Measurements from ENCODE around the gene USH2A.

USH2A gene

GRCh38 chr1:215899901-215900300, 523.3 kb downstream of the USH2A start:
- DNase-seq = no peak

DNA sequence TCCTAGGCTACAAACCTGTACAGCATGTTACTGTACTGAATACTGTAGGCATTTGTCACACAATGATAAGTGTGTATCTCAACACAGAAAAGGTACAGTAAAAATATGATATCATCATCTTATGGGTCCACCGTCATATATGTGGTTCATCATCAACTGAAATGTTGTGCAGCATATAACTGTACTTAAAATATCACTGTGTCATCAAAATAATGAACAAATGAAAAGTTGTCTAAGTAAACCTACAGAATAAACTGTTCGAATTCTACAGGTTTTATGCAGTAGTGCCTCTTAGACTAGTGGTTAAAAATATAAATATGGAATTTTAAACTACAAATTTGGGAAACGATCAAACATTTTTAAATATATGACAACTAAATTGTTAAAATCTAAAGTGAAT, 527.4 kb downstream of the USH2A start:
- no peak for DNase-seq

DNA sequence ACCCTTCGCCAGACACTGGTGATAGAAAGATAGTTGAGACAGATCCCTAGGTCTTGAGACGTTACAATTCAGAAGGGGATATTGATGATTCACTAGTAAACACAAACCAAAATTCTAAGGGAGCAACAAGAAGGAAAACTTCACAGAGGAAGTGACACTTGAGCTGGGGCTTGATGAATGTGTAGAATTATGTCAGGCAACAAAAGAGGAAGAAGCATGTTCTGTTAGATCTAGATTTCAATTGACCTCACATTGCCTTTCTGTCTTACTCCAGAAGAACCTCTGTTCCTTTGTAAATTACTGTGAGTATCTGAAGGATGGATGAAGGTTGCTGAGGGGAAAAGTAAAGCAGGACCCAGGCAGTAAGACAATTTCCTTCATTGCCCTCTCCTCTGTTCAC, 528.0 kb downstream of the USH2A start:
- no peak for DNase-seq

- no peak for DNase-seq
These were observed 528.6 kb downstream of the USH2A start for GRCh38 chr1:215894617-215895016.

- no peak for DNase-seq
These were observed 531.8 kb downstream of the USH2A start for GRCh38 chr1:215891266-215892057.

DNA sequence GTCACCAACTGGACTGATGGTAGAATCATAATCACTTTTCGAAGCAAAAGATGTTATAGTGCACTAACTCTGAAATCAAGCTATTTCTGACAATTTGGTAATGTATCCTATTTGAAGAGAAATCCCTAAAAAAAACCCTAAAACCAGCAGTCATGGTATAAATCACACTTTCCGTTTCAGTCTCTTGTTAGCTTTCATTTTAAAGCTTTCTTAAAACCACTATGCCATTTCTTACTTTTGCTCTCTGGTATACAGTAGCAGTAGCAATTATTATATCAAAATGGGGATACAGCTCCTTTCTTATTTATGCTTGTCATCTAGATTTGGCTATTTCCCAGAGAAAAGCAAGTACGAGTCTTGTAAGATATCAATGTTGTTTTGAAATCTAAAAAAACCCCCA, 532.8 kb downstream of the USH2A start:
- no peak for DNase-seq

DNA sequence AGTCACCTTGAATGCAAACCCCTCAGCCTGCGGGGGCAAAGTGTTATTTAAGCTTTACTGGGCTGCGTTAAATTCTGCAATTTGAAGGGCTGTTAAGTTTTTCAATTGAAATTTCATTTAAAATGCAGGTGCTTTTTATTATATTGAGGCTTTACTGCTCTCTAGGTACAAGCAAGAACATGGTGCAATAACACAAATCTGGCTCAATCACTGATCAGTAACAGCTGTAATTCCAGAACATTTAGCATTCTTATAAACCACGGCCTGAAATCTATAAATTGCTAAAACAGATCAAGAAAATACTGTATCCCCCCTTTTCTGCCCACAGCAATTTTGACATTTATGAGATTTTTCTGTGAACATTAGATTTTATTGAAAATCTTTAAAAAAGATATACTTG, 533.4 kb downstream of the USH2A start:
- DNase-seq = no peak

DNA sequence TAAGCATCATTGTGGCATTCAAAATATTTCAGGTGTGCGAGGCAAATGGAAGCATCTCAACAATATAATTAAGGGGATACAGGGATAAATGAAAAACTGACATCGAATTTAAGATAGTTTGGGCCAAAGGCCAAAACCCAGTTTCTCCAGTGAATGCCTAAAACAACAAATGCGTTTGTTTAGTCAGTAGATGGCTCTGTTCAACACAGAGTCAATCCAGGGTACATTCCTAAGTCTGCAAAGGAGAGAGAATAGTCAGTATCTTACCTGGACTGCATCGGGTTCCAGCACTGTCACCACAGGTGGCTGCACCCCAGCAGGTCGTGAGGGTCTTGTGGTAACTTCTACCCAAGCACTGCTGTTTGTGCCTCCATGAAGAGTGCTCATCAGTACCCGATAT, 535.1 kb downstream of the USH2A start:
- no peak for DNase-seq

DNA sequence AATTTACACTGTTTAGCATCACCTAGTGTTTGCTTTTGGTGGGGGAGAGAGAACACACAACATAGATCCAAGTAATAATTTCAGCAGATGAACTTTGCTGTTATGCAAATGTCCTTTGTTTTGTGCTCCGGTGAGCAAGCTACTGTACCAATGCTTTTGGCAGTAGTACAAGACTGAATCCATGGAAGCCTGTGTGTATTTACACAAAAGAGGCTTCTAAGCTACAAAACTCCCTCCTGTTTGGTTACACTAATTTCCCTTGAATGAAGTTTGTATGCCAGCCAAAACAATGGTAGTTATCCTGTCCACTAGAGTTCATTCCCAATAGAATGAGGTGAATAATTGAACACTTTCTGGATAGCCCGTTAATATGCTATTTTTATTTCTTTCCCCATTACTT, 535.6 kb downstream of the USH2A start:
- no peak for DNase-seq

GRCh38 chr1:215883004-215883403, 540.2 kb downstream of the USH2A start:
- DNase-seq = no peak

GRCh38 chr1:215878843-215879242, 544.4 kb downstream of the USH2A start:
- no peak for DNase-seq

DNA sequence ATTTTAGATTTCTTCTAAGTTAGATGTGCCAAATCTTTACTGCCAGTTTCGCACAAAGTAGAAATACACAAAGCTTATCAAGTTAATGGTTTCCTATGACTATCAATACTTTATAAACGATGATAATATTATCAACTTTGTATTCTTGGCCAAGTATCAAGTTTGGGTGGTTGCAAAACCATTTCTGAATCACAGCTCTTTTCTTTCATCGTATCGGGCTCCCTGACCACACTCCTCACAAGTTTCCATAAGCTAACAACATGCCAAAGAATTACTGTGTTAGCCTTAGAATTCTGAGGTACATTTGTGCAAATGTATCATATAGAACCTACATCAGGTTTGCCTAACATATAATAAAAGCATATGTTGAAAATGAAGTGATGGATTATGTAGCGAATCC, 545.1 kb downstream of the USH2A start:
- no peak for DNase-seq

DNA sequence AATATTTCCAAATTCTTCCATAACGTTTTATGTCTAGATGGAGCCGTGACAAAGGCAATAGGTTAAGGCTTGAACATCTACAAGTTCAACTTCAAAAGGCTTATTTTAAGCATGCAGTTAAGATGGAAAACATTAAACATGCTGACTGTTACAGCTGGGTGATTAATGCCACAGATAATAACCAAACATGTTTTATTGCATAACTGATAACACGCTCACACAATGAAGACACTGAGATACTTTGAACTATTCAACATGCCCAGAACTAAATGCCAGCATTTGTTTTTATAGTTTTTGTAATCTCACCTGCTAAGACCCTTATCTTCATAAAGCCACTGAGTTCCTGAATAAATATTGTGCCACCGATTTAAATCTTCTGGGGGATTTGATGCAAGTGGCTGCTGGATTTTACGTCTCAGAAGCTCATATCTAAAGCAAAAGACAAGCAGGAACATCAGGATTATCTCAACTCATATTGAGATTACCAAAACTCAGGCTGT, 545.7 kb downstream of the USH2A start:
- no peak for DNase-seq

DNA sequence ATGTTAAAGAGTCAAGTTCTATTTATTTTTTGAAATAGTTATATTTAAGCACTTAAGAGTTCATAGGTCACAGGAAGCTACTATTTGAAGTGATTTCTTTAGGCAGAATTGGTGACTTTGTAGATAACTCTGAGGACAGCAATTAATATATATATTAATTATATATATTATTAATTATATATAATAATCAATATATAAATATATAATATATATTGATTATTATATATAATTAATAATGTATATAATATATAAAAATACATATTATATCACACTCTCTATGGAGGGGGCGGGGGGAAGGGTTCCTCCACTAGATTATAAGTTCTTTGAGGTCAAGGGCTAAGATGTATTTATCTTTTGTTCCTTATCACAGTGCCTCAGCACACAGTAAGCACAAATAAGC, 547.5 kb downstream of the USH2A start:
- DNase-seq = no peak

DNA sequence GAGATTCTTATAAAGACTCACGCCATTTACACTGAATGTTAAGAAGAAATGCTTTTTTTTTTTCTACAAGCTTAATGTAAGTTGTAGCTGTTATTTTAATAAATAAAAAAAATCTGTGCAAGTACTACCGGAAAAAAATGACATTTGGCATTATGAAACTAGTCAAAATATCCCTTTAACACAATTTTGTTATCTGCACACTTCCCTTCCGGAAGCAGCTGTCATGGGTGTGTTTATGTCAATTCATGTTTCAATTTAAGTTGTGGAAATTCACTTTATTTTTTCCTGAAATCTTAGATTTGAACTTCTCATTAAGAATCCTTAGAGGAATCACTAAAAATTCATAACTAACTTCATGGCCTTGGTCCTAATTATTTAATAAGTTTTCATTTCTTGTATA, 548.0 kb downstream of the USH2A start:
- DNase-seq = no peak

DNA sequence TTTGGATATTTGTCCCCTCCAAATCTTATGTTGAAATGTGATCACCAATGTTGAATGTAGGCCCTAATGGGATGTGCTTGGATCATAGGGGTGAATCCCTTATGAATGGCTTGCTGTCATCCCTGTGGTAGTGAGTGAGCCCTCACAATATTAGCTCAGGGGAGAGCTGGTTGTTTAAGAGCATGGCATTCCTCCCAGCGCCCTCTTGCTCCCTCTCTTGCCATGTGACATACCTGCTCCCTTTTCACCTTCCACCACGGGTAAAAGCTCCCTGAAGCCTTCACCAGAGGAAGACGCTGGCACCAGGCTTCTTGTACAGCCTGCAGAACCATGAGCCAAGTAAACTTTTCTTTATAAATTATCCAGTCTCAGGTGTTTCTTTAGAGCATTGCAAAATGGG, 550.6 kb downstream of the USH2A start:
- DNase-seq = no peak

- DNase-seq = no peak
These were observed 554.7 kb downstream of the USH2A start for GRCh38 chr1:215868500-215868899.

DNA sequence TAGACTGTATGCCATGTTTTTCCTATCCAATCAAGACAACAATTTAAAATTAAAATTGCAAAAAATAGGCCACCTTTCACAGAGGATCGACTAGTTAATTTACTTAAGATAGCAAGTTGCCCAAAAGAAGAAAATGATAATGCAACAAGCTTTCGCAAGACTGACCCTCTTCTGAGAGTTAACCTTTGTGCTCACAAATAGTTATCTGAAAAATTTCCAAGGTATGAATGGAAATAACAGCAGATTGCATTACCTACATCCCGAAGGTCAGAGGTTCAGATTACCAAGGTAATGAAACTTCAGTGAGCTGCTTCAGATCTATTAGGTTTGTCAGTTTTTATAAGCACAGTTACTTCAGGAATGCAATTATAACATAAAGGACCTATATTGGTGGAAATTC, 558.2 kb downstream of the USH2A start:
- DNase-seq = no peak

GRCh38 chr1:215863796-215864195, 559.5 kb downstream of the USH2A start:
- no peak for DNase-seq

DNA sequence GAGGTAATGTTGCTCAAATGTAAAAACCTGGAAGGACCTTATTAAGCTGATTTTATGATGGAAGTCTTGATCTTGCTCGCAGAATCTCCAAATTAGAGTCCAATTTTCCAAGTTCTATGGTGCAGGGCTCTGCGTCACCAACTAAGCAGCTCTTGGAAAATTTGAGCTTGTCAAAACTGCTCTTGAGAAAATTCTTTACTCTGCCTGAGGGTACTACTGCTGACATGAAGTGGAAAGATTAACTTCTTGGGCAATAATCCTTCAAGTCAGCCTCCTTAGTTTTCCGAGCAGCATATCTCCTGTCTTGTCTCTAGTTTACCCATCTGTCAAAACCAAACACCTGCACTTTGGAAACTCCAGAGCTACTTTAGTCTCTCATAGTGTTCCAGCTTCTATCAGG, 562.4 kb downstream of the USH2A start:
- no peak for DNase-seq

DNA sequence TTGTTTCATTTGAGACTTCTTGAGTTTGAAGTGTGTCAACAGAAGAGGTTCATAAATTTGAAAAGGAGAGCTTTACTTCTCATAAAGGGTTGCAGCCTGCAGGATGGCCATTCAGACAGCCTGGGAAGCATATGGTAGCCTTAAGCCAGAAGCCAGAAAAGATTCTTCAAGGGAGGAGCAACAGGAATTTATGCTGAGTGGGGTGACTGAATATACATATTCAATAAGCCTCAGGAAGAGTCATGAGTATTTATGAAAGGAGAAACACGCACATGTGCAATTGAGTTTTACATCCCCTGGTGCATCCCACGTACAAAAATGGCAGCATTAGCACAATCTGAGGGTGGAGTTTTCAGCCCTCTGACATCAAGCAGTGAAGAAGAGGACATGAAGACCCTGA, 565.9 kb downstream of the USH2A start:
- DNase-seq = no peak

DNA sequence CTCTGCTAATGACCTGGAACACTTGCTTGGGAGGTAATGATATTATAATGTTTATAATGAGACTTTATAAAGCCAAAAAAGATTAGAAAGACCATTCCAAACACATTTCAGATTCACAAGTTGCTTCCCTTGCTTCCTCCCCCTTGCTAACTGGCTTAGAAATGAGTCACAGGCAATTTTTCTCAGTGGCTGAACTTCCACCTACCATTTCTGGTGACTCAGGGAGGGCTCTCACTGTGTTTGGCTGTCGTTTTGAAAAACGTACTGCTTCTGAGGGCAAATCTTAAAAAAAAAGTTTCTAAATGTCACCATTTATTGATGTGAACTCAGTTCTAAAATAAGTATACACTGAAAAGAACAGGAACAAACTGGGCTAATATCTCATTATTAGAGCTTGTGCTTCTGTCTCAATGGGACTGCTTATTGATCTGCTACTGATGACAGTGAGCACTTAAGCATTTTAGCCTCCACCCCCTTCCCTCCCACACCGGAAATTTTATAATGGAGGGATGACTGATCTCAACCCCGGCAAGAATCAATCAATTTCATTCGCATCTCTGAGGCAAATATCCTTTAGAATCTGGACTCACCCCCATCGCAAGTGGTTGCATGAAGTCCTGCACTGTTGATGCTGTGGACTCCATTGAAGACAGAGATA, 577.9 kb downstream of the USH2A start:
- DNase-seq = no peak

- no peak for DNase-seq
These were observed 578.5 kb downstream of the USH2A start for GRCh38 chr1:215844777-215845176.

- no peak for DNase-seq
These were observed 579.0 kb downstream of the USH2A start for GRCh38 chr1:215844266-215844665.

DNA sequence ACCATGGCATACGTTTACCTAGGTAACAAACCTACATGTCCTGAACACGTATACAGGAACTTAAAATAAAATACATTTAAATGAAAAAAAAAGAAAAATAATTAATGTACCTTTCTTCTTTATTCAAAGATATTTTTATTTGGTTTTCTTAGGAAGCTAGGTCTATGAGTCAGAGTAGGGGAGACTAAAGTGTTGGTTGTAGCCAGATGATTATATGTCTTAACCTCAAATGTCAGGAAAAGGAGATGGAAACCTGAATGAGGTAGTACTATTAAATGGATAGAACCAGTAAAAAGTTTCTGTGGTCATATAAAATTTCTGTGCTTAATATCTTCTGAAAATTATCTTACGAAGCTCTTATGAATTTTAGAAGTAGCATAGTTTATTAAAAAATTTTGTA, 580.3 kb downstream of the USH2A start:
- no peak for DNase-seq

Measured in T1000 (cell line).